IMR-90 (cell line): ENCODE measurements around the gene ALPI. TPM values are rescaled to one million over a fixed set of nuclear protein-coding genes. Genes with fewer than 3 reads are reported as not detected.

Experiments
- ATAC-seq: fragments of 200-7000 bp; cut with Tn5 transposase; 2 replicates; pipeline ENCODE4 v1.9.1; 2020; ENCODE audit warnings: low read depth, mild to moderate bottlenecking, moderate library complexity
- BruUV-seq: library from RNA; stranded (reverse); fragments of 400-500 nt; replicated peaks from 2 replicates; lab custom pipeline; 2021; lab: Mats Ljungman, UMichigan
- CTCF ChIA-PET: fragments of 300-600 bp; formaldehyde crosslinking; extraction: SDS; loops from one replicate; lab custom pipeline; 2021; ENCODE audit warnings: antibody characterized with exemption; lab: Yijun Ruan, JAX
- POLR2A ChIA-PET: fragments of 300-600 bp; sonication (Branson Sonifier 250); formaldehyde crosslinking; loops from one replicate; lab custom pipeline; 2022; ENCODE audit warnings: antibody characterized with exemption; ENCODE audit not compliant: unreplicated experiment; lab: Charles Lee
- DNase-seq: peaks from one replicate; pipeline ENCODE4 v3.0.0; 2013
- H2AFZ ChIP-seq: replicated peaks from 2 replicates; pipeline ENCODE3; 2013; ENCODE audit warnings: low read length, mild to moderate bottlenecking; ENCODE audit not compliant: poor library complexity
- H2AK5ac ChIP-seq: 2 replicates; pipeline ENCODE4 v1.6.1; 2013; ENCODE audit warnings: low read depth, low read length, inconsistent platforms
- H2AK9ac ChIP-seq: replicated peaks from 2 replicates; pipeline ENCODE3; 2013; ENCODE audit warnings: mild to moderate bottlenecking, low read depth, low read length, moderate library complexity; ENCODE audit not compliant: poor library complexity
- H2BK120ac ChIP-seq: 2 replicates; pipeline ENCODE4 v1.6.1; 2013; ENCODE audit warnings: low read depth, low read length, inconsistent platforms
- H2BK15ac ChIP-seq: 3 replicates; pipeline ENCODE4 v1.6.1; 2013; ENCODE audit warnings: low read depth, low read length, inconsistent platforms
- H2BK20ac ChIP-seq: 2 replicates; pipeline ENCODE4 v1.6.1; 2013; ENCODE audit warnings: low read depth, mild to moderate bottlenecking, inconsistent platforms, low read length, moderate library complexity
- H2BK5ac ChIP-seq: 2 replicates; pipeline ENCODE4 v1.6.1; 2013; ENCODE audit warnings: mild to moderate bottlenecking, low read depth, low read length, inconsistent platforms; ENCODE audit not compliant: poor library complexity, severe bottlenecking
- H3K14ac ChIP-seq: replicated peaks from 2 replicates; pipeline ENCODE4 v1.6.1; 2013; ENCODE audit warnings: low read depth, low read length, inconsistent platforms
- H3K18ac ChIP-seq: 2 replicates; pipeline ENCODE4 v1.6.1; 2013; ENCODE audit warnings: low read depth, low read length, control low read depth
- H3K23ac ChIP-seq: 2 replicates; pipeline ENCODE4 v1.6.1; 2013; ENCODE audit warnings: low read depth, low read length, inconsistent platforms
- H3K27ac ChIP-seq: 2 replicates; pipeline ENCODE4 v1.5.1; 2013; ENCODE audit warnings: mild to moderate bottlenecking, control low read depth, low read length; ENCODE audit not compliant: insufficient read depth
- H3K27me3 ChIP-seq: 2 replicates; pipeline ENCODE4 v1.6.1; 2013; ENCODE audit warnings: low read length; ENCODE audit not compliant: control insufficient read depth, insufficient read depth
- H3K36me3 ChIP-seq: 2 replicates; pipeline ENCODE4 v1.6.1; 2013; ENCODE audit warnings: low read length, mixed read lengths; ENCODE audit not compliant: control insufficient read depth, insufficient read depth
- H3K4ac ChIP-seq: 2 replicates; pipeline ENCODE4 v1.6.1; 2013; ENCODE audit warnings: low read depth, low read length, inconsistent platforms
- H3K4me1 ChIP-seq: 2 replicates; pipeline ENCODE4 v1.6.1; 2013; ENCODE audit warnings: low read length, mixed read lengths; ENCODE audit not compliant: control insufficient read depth, insufficient read depth
- H3K4me2 ChIP-seq: 2 replicates; pipeline ENCODE4 v1.6.1; 2013; ENCODE audit warnings: low read depth, mild to moderate bottlenecking, control low read depth, low read length, moderate library complexity
- H3K4me3 ChIP-seq: 2 replicates; pipeline ENCODE4 v1.5.1; 2013; ENCODE audit warnings: low read depth, mild to moderate bottlenecking, control low read depth, low read length, moderate library complexity; ENCODE audit not compliant: insufficient read depth
- H3K56ac ChIP-seq: 2 replicates; pipeline ENCODE4 v1.6.1; 2013; ENCODE audit warnings: low read length, inconsistent platforms; ENCODE audit not compliant: insufficient read depth; ENCODE audit errors: extremely low read depth
- H3K79me1 ChIP-seq, 2 experiments: 2 replicates each; pipeline ENCODE4 v1.6.1; 2013; ENCODE audit warnings: low read length in 2 of 2, inconsistent platforms in 1 of 2, low read depth in 1 of 2
- H3K9ac ChIP-seq: 2 replicates; pipeline ENCODE4 v1.6.1; 2013; ENCODE audit warnings: low read depth, low read length, control low read depth
- H3K9me1 ChIP-seq: 2 replicates; pipeline ENCODE4 v1.6.1; 2013; ENCODE audit warnings: low read length, inconsistent platforms; ENCODE audit not compliant: insufficient read depth
- H3K9me3 ChIP-seq: 2 replicates; pipeline ENCODE4 v1.6.1; 2013; ENCODE audit warnings: low read length; ENCODE audit not compliant: control insufficient read depth, insufficient read depth
- H4K20me1 ChIP-seq: 2 replicates; pipeline ENCODE4 v1.6.1; 2013; ENCODE audit warnings: low read length, inconsistent platforms; ENCODE audit not compliant: insufficient read depth
- H4K5ac ChIP-seq: 2 replicates; pipeline ENCODE4 v1.6.1; 2013; ENCODE audit warnings: mild to moderate bottlenecking, low read depth, low read length, control low read depth
- H4K8ac ChIP-seq, 2 experiments: 2 replicates each; pipeline ENCODE4 v1.6.1; 2013; ENCODE audit warnings: low read depth in 2 of 2, low read length in 2 of 2, control low read depth in 1 of 2, inconsistent platforms in 1 of 2
- H4K91ac ChIP-seq: 2 replicates; pipeline ENCODE4 v1.6.1; 2013; ENCODE audit warnings: low read depth, low read length, inconsistent platforms; ENCODE audit not compliant: insufficient read depth
- BHLHE40 ChIP-seq: fragments of 150-350 bp; IDR thresholded peaks from 2 replicates; pipeline ENCODE4 v1.6.1; 2016; ENCODE audit warnings: mild to moderate bottlenecking, low read depth, low read length
- CEBPB ChIP-seq: IDR thresholded peaks from 2 replicates; pipeline ENCODE4 v1.6.1; 2012; ENCODE audit warnings: low read depth, low read length, improper control_type of control experiment
- CHD1 ChIP-seq: IDR thresholded peaks from 2 replicates; pipeline ENCODE4 v1.6.1; 2012; ENCODE audit warnings: low read depth, low read length, improper control_type of control experiment
- MAFK ChIP-seq: IDR thresholded peaks from 2 replicates; pipeline ENCODE4 v1.6.1; 2012; ENCODE audit warnings: low read depth, low read length, improper control_type of control experiment
- MAZ ChIP-seq: IDR thresholded peaks from 2 replicates; pipeline ENCODE4 v1.6.1; 2012; ENCODE audit warnings: low read depth, mild to moderate bottlenecking, low read length, improper control_type of control experiment, moderate library complexity, borderline replicate concordance
- MXI1 ChIP-seq: IDR thresholded peaks from 2 replicates; pipeline ENCODE4 v1.6.1; 2012; ENCODE audit warnings: low read depth, mild to moderate bottlenecking, low read length, moderate library complexity, borderline replicate concordance
- NFE2L2 ChIP-seq: fragments of 150-350 bp; IDR thresholded peaks from 2 replicates; pipeline ENCODE4 v1.6.1; 2016; ENCODE audit warnings: low read depth, mild to moderate bottlenecking, low read length
- POLR2A ChIP-seq: IDR thresholded peaks from 2 replicates; pipeline ENCODE4 v1.6.1; 2012; ENCODE audit warnings: mild to moderate bottlenecking, low read depth, low read length
- RAD21 ChIP-seq: IDR thresholded peaks from 2 replicates; pipeline ENCODE4 v1.6.1; 2012; ENCODE audit warnings: low read length, improper control_type of control experiment
- RFX5 ChIP-seq: IDR thresholded peaks from 2 replicates; pipeline ENCODE4 v1.8.0; 2012; ENCODE audit warnings: low read depth, mild to moderate bottlenecking, low read length, moderate library complexity
- SMC3 ChIP-seq: fragments of 150-350 bp; IDR thresholded peaks from 2 replicates; pipeline ENCODE4 v1.6.1; 2016; ENCODE audit warnings: low read depth, mild to moderate bottlenecking, antibody characterized with exemption, low read length, moderate library complexity
- WGBS, 2 experiments: methylation state at CpG; one replicate each; pipeline versions ENCODE4 v1.1.5 to v1.1.7; 2013; ENCODE audit warnings: missing lambda C conversion rate in 2 of 2; ENCODE audit not compliant: insufficient read length in 1 of 2; ENCODE audit errors: extremely low coverage in 2 of 2; 5-methylcytosine and 5-hydroxymethylcytosine counted together
- dilution Hi-C: fragments of 300-500 bp; cut with HindIII; formaldehyde crosslinking; loops from one replicate; pipeline ENCODE4 v1.14.3; 2018; ENCODE audit warnings: low sequenced_read_pairs; ENCODE audit not compliant: unreplicated experiment
- in situ Hi-C: fragments of 300-500 bp; cut with MboI; formaldehyde crosslinking; loops from 3 replicates; pipeline ENCODE4 v1.14.3; 2019; ENCODE audit warnings: low sequenced_read_pairs, inconsistent platforms, mixed read lengths
- intact Hi-C: fragments of 100-400 bp; cut with micrococcal nuclease; formaldehyde crosslinking; loops from 2 replicates; pipeline ENCODE4 v1.10.0; 2022
- polyA plus RNA-seq, 3 experiments: library from polyadenylated mRNA; depleted of rRNA; stranded (reverse); fragments of >200 nt; gene quantifications; 2 replicates each; pipeline ENCODE4 v1.2.3, GENCODE V29; 2012; ENCODE audit warnings: low replicate concordance in 1 of 3
- total RNA-seq: library from RNA; depleted of rRNA; stranded (reverse); fragments of >200 nt; gene quantifications from 2 replicates; pipeline ENCODE4 v1.2.3, GENCODE V29; 2012
- TF ChIP-seq, protein P1 (sequence below): fragments of 150-350 bp; IDR thresholded peaks from 2 replicates; pipeline ENCODE4 v1.6.1; 2017; ENCODE audit warnings: mild to moderate bottlenecking, antibody characterized with exemption, low read length, low read depth
- TF ChIP-seq, protein P2 (sequence below): fragments of 150-350 bp; IDR thresholded peaks from 2 replicates; pipeline ENCODE4 v1.6.1; 2016; ENCODE audit warnings: low read depth, mild to moderate bottlenecking, low read length, moderate library complexity, borderline replicate concordance
- TF ChIP-seq, protein P3 (sequence below): conservative IDR thresholded peaks from 2 replicates; pipeline ENCODE4 v1.5.1; 2012; ENCODE audit warnings: mild to moderate bottlenecking, low read depth, low read length, improper control_type of control experiment

The ALPI gene
- total and polyA plus RNA-seq, 2 of the 4 experiments (the other 2 are of a cell fraction): not detected

DNA sequence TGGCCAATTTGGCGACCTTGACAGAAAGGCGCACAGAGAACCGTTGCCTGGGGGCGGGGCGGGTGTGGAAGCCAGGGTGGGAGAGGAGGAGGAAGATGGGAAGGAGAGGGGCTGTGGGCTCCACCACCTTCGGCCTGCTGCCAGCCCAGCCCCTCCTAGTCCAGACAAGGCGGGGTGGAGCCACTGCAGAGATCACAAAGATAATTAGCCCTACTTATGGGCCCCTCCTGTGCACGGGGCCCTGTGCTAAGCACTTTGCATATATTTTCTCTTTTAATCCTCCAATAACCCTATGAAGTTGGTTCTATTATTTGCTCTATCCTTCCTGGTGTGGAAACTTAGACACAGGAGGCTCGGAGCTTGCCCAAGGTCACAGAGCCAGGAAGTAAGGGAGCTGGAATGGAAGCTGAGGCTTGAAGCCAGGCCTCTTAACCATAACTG lies 45.4 kb downstream of the ALPI start:
- H2AK5ac ChIP-seq: no peak overlapping the region
- dilution Hi-C loops (no loop called here), in situ Hi-C loops (no loop called here), intact Hi-C loops (loop anchor here (10.0 kb wide), 1 partner anchor 597 kb away; no protein-coding TSS in a partner anchor)
- H3K27ac ChIP-seq: no peak overlapping the region
- H3K9me1 ChIP-seq: no peaks in the 10 kb centered on the region
- CTCF ChIA-PET: no interaction called here
- no peaks in the 10 kb centered on the region for H3K36me3 ChIP-seq
- H2BK15ac ChIP-seq: no peak overlapping the region
- no peak overlapping the region for H3K9ac ChIP-seq
- no peak overlapping the region for H3K18ac ChIP-seq
- no peaks in the 10 kb centered on the region for H3K4me1 ChIP-seq
- no peak overlapping the region for H4K5ac ChIP-seq
- no peak overlapping the region for H4K8ac ChIP-seq
- H4K20me1 ChIP-seq: no peaks in the 10 kb centered on the region
- no peak overlapping the region for H3K23ac ChIP-seq
- H4K91ac ChIP-seq: no peak overlapping the region
- H3K4me3 ChIP-seq: no peak overlapping the region
- H3K9me3 ChIP-seq: no peaks in the 10 kb centered on the region
- no TSS peak for BruUV-seq
- H2BK5ac ChIP-seq: no peak overlapping the region
- no peak overlapping the region for H3K4me2 ChIP-seq
- H3K14ac ChIP-seq: no peak overlapping the region
- no peak overlapping the region for H2AFZ ChIP-seq
- DNase-seq: no peak
- TF ChIP-seq MXI1 (no peak), CHD1 (no peak), NFE2L2 (no peak), SMC3 (no peak), BHLHE40 (no peak), POLR2A (no peak), MAFK (no peak), RFX5 (no peak), MAZ (no peak), CEBPB (no peak), RAD21 (no peak)
- TF ChIP-seq, protein P1, sequence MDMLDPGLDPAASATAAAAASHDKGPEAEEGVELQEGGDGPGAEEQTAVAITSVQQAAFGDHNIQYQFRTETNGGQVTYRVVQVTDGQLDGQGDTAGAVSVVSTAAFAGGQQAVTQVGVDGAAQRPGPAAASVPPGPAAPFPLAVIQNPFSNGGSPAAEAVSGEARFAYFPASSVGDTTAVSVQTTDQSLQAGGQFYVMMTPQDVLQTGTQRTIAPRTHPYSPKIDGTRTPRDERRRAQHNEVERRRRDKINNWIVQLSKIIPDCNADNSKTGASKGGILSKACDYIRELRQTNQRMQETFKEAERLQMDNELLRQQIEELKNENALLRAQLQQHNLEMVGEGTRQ: no peak
- TF ChIP-seq, protein P2, sequence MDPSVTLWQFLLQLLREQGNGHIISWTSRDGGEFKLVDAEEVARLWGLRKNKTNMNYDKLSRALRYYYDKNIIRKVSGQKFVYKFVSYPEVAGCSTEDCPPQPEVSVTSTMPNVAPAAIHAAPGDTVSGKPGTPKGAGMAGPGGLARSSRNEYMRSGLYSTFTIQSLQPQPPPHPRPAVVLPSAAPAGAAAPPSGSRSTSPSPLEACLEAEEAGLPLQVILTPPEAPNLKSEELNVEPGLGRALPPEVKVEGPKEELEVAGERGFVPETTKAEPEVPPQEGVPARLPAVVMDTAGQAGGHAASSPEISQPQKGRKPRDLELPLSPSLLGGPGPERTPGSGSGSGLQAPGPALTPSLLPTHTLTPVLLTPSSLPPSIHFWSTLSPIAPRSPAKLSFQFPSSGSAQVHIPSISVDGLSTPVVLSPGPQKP: no peak
- TF ChIP-seq, protein P3, sequence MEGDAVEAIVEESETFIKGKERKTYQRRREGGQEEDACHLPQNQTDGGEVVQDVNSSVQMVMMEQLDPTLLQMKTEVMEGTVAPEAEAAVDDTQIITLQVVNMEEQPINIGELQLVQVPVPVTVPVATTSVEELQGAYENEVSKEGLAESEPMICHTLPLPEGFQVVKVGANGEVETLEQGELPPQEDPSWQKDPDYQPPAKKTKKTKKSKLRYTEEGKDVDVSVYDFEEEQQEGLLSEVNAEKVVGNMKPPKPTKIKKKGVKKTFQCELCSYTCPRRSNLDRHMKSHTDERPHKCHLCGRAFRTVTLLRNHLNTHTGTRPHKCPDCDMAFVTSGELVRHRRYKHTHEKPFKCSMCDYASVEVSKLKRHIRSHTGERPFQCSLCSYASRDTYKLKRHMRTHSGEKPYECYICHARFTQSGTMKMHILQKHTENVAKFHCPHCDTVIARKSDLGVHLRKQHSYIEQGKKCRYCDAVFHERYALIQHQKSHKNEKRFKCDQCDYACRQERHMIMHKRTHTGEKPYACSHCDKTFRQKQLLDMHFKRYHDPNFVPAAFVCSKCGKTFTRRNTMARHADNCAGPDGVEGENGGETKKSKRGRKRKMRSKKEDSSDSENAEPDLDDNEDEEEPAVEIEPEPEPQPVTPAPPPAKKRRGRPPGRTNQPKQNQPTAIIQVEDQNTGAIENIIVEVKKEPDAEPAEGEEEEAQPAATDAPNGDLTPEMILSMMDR: no peak
- POLR2A ChIA-PET: no interaction called here
- peaks cover 69% of the 10 kb centered on the region for H3K27me3 ChIP-seq
- no peak overlapping the region for H3K56ac ChIP-seq
- no CpG with 5 or more reads among the region's 9 CpGs for WGBS, 2 experiments
- H2BK20ac ChIP-seq: no peak overlapping the region
- no peak for ATAC-seq
- no peak overlapping the region for H2AK9ac ChIP-seq
- H3K4ac ChIP-seq: no peak overlapping the region
- H2BK120ac ChIP-seq: no peak overlapping the region
- H3K79me1 ChIP-seq: no peaks in the 10 kb centered on the region
